Colon (tissue), 2 donors: ENCODE data around the gene ZBTB34.

ENCODE experiments used
- FAIRE-seq: peaks from 2 replicates; lab custom pipeline; 2012; peaks lifted over from hg19 to GRCh38; lab: Jason Lieb, UNC
- donor health status: control.
- donor health status: control.

Gene ZBTB34

GRCh38 chr9:126844085-126844484 lies 16.4 kb upstream of the ZBTB34 start:
- FAIRE-seq: no peak

- FAIRE-seq: no peak
Observed at GRCh38 chr9:126847051-126847450, 13.4 kb upstream of the ZBTB34 start.

- no peak for FAIRE-seq
Observed at GRCh38 chr9:126849591-126850225, 10.7 kb upstream of the ZBTB34 start.

- no peak for FAIRE-seq
Observed at GRCh38 chr9:126851286-126851880, 9.1 kb upstream of the ZBTB34 start.

GRCh38 chr9:126852086-126852688 lies 8.3 kb upstream of the ZBTB34 start:
- FAIRE-seq: no peak

- FAIRE-seq: no peak
Observed at GRCh38 chr9:126853667-126854066, 6.8 kb upstream of the ZBTB34 start.

- no peak for FAIRE-seq
Observed at GRCh38 chr9:126854734-126855133, 5.7 kb upstream of the ZBTB34 start.

GRCh38 chr9:126856326-126856877 lies 4.0 kb upstream of the ZBTB34 start:
- no peak for FAIRE-seq

GRCh38 chr9:126857261-126857960 lies 3.0 kb upstream of the ZBTB34 start:
- FAIRE-seq: no peak

- no peak for FAIRE-seq
Observed at GRCh38 chr9:126859111-126859510, 1.3 kb upstream of the ZBTB34 start.

GRCh38 chr9:126860757-126861466 lies 473 bp downstream of the ZBTB34 start:
- no peak for FAIRE-seq

- FAIRE-seq: no peak
Observed at GRCh38 chr9:126861707-126862103, 1.3 kb downstream of the ZBTB34 start.

GRCh38 chr9:126862104-126862761 lies 1.8 kb downstream of the ZBTB34 start:
- FAIRE-seq: no peak

GRCh38 chr9:126864771-126865170 lies 4.3 kb downstream of the ZBTB34 start:
- FAIRE-seq: no peak

- FAIRE-seq: no peak
Observed at GRCh38 chr9:126869368-126869767, 8.9 kb downstream of the ZBTB34 start.

- no peak for FAIRE-seq
Observed at GRCh38 chr9:126872516-126872915, 12.1 kb downstream of the ZBTB34 start.

GRCh38 chr9:126874546-126875314 lies 14.3 kb downstream of the ZBTB34 start:
- no peak for FAIRE-seq

- no peak for FAIRE-seq
Observed at GRCh38 chr9:126875756-126876510, 15.5 kb downstream of the ZBTB34 start.

GRCh38 chr9:126876531-126876930 lies 16.1 kb downstream of the ZBTB34 start:
- no peak for FAIRE-seq

GRCh38 chr9:126877418-126877817 lies 17.0 kb downstream of the ZBTB34 start:
- FAIRE-seq: no peak
